Fibroblast of skin of abdomen (primary cell): Measurements from ENCODE around the gene FOXS1.
"Not testable (repeated sequence)": the region's sequence is repeated elsewhere in the genome, so short reads cannot be mapped to it uniquely, and the experiment has no call there.

Source experiments
- DNase-seq: peaks from one replicate; pipeline ENCODE4 v3.0.0-alpha.2; 2013

The FOXS1 gene

DNA sequence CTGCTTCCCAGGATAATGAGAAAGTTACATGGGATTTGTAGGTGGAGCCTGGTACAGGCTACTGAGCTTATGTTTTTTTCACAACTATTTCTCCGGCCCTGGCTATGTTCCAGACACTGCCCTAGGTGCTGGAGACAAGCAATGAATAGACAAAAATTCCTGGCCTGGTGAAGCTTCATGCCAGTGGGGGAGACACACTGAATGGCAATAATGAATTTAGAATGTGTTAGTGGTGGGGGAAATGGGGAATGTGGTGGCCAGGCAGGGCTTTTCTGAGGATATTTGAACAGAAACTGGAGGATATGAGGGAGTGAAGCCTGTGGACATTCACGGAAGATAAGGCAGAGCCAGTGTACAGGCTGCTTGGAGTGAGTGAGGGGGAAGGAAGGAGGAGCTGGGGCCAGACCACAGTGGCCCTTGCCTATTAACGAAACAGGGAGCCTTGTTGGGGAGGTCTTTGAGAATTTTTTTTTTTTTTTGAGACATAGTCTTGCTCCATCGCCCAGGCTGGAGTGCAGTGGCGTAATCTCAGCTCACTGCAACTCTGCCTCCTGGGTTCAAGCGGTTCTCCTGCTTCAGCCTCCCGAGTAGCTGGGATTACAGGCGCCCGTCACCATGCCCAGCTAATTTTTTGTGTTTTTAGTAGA, 6.6 kb downstream of the FOXS1 start:
- DNase-seq = peak; percentile 28

DNA sequence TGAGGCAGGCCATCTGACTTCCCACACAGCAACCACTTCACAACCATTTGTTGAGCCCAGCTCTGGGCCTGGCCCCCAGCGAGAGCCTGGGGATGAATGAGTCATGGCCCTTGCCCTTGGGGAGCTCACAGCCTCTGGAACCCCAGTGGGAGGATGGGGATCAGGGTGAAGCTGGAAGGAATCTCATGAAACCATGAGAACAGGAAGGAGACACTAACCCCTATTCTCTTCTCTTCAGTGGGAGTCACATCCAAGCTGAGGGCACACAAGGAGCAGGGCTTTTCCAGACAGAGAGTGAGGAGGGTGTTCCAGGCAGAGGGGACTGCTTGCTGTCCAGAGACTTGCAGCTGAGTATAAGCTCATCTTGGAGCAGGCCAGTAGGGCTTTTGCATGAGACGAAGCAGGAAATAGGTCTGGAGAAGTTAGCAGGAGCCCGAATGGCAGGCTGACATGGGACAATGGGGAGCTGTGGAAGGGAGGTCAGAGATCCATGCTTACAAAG, 7.5 kb downstream of the FOXS1 start:
- peak; percentile 64 for DNase-seq

DNA sequence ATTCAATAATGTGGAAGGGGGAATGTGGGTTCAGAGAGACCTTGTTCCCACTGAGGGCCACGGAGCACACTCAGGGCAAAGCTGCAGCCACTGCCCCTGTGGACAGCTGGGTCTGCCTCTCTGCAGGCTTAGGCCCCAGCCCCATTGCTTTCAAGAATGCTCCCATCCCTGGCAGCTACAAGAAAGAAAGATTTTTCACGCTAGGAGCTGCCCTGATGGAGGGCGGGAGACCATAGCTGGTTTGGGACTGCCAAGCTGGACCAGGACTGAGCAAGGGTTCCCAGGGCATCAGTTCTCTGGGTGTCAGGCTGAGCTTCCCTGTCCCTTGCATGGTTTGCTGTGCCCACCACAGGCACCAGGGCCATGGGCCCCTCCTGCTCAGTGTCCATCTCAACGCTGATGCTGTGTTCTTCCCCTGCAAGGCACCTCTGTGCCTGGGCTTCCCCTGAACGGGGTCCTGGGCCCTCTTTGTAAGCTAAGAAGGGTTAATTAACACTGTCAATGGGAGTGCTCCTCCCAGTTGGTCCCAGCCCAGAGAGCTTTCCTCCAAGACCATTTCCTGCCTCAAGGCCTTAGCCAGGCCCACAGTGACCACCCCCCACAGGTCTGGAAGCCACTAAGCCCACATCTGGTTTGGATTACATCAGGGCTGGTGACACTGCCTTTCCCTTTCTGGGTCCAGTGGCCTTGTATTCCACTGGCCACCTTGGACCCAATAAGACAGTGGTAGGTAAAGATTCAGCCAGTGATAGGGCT, 8.4 kb downstream of the FOXS1 start:
- DNase-seq = peak; percentile 45

DNA sequence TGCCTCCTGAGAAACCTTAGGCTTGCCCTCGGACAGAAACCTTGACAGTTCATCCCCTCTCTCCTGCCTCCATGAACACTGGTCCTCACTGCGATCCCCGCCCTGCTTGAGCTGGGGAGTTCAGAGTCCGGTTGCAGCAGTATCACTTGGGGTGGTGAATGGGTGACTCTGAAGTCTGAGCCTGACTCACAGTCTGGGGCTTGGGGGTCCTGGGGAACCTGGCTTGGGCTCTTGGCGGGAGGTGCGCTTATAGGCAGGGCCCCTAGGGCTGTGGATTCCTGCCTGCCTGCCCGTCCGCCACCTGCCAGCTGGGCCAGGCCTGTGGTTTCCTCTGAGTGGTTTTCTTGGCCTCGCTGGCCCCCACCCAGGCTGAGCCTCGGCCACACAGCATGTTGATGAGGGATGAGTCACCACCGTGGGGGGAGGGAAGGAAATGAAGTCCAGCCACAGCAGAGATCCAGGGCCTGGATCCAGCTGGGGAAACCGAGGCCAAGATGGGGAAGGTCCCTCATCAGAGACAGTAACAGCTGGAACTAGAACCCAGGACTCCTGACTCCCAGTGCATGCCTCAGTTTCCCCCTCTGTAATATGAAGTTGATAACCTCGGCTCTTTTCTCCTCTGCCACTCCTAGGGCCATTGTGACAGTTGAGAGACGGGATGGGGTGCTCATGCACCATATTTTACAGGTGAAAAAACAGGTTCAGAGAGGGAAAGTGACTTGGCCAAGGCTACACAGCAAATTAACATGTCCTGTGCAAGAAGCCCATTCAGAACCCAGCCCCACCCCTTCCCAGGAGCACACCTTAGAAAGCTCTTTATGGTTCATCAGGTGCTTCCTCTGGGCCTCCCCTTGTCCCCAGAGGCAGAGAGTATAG, 9.2 kb downstream of the FOXS1 start:
- peak; percentile 90 for DNase-seq

DNA sequence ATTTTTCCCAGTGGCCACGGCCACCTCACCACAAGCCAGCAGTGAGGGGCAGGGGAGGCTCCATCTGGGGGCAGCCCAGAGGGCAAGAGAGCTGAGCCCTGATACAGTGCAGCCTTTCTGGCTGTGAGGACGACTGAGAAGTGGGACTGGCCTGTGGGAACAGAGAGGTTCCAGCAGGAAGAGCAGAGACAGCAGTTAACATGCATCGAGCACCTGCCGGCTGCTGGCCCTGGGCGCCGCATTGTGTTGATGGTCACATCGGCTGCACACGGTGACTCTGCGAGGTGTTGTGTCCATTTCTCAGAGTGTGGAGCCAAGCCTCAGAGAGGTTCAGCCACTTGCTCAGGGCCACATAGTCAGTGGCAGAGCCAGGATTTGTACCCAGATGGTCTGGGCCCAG, 9.8 kb downstream of the FOXS1 start:
- no peak for DNase-seq

DNA sequence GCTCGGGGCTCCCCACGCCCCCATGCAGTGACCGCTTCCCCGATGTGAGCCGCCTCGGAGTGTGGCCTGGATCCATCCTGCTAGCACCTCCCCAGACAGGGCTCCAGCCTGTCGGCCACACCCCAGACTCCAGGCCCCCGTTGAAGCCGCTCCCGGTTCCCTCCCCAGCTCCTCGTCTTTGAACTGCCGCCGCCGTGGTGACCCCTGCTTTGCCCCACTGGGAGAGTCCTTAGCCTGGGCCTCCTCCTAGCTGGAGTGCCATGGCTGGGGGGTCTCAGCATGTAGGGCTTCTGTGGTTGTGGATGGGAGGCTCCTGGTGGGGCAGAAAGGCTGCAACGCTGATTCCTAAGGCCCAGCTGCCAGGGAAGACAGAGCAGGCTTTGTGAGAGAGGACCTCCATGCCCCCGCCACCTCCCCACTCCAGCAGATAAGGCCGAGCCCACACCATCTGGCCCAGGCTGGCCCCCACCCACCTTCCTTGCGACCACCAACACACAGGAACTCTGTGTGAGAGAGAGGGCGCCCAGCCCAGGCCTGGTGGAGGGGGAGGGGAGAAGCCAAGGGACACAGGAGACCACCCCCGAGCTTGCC, 11.4 kb downstream of the FOXS1 start:
- no peak for DNase-seq

DNA sequence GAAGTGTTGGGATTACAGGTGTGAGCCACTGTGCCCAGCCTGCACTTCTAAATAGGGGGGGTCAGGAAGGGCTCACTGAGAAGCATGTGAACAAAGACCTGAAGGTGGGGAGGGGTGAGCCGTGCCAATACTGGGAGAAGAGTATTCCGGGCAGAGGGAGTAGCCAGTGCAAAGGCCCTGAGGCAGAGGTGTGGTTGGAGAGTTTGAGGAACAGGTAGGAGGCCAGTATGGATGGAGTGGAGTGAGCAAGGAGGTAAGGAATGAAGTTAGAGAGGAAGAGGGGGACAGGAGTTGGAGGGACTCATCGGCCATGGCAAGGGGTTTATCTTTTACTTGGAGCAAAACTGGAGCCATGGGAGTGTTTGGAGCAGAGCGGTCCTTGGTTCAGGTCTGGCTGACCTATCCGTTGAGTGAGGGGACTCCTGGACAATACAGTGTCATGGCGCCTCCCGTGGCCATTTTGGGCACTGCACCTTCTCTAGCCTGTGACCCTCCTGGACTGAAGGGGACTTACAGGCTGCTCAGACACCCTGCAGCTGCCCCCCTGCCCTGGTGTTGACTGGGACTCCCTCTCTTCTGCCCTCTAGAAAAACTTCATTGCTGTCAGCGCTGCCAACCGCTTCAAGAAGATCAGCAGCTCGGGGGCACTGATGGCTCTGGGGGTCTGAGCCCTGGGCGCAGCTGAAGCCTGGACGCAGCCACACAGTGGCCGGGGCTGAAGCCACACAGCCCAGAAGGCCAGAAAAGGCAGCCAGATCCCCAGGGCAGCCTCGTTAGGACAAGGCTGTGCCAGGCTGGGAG, 12.1 kb downstream of the FOXS1 start:
- peak; percentile 28 for DNase-seq

DNA sequence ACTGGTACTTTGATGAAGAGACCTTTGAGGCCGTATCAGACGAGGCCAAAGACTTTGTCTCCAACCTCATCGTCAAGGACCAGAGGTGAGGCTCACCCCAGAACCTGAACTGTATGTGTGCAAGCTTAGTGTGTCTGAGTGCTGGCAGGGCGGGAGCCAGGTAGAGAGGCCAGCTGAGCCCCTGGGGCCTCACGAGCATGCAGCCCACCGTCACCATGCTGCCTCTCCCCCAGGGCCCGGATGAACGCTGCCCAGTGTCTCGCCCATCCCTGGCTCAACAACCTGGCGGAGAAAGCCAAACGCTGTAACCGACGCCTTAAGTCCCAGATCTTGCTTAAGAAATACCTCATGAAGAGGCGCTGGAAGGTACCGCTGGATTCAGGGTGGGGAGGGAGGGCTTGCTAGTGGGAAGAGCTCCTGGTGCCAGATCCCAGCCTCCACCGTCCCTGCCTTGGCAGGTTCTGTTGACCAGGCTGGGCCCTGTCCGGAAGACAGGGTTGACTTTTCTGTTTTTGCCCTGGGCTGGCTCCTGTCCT, 13.6 kb downstream of the FOXS1 start:
- DNase-seq = no peak

DNA sequence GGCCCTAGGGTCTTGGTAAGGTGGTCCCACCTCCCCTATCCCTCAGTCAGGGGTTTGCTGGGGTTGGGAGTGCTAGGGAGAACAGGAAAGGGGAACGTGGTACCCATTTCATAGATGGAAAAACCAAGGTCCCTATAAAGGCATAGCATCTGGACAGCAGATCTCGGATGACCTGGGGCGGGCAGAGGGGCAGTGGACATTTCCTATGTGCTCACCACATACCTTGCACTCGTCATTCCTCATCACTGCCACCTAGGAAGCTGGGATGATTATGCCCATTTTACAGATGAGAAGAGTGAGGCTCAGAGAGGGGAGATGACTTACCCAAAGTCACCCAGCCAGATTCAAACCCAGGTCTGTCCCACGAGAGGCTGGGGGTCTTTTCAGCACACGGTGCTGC, 14.2 kb downstream of the FOXS1 start:
- DNase-seq = no peak

DNA sequence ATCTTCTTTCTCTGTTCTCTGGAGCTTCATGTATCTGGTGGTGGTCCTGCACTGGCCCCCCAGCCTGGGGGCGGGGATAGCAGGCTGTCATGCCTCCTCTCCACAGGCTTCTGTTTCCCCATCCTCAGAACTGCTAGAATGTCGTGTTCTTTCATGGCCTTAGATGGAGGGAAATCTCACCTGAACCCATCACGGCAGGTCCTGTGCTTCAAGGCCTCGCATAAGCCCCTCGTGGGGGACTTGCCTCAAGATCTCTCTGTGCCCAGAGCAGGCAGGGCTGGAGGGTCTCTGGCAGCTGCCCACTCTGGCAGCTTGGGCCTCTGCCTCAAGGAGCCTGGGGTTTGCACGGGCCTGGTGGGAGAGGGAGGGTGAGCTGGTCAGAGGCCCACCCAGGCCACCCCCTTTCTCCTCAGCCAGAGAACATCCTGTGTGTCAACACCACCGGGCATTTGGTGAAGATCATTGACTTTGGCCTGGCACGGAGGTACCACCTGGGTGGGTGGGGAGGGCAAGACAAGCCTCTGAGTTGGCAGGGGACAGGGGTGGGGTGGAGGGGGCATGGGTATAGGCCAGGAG, 14.9 kb downstream of the FOXS1 start:
- DNase-seq = no peak

DNA sequence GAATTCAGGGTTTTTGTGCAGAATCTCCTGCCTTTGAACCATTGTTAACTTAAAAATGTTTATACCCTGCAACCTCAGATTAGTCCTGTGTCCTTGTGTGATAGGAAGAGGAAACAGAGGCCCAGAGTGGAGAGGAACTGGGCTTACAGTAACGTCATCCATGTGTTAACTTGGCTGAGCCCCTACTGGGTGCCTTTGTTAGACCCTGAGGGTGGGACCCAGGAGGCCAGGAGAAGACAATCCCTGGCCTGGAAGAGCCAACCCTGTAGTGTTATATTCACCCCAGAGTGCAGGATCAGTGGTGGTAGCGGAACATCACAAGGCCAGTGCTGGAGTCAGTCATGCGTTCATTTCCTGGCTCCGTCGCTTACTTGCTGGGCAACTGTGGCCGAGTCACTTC, 15.7 kb downstream of the FOXS1 start:
- no peak for DNase-seq

DNA sequence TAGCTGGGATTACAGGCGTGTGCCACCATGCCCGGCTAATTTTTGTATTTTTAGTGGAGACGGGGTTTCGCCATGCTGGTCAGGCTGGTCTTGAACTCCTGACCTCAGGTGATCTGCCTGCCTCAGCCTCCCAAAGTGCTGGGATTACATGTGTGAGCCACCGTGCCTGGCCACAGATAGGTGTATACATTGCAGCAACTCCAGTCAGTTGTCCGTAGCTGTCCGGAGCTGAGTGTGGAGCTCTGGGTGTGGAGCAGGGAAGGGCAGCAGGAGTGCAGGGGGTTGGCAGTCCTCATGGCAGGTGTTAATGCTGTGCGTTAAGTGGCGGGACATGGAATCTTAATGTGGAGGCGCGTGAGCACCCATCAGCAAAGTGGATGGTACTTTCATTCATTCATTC, 17.4 kb downstream of the FOXS1 start:
- not testable (repeated sequence) for DNase-seq

DNA sequence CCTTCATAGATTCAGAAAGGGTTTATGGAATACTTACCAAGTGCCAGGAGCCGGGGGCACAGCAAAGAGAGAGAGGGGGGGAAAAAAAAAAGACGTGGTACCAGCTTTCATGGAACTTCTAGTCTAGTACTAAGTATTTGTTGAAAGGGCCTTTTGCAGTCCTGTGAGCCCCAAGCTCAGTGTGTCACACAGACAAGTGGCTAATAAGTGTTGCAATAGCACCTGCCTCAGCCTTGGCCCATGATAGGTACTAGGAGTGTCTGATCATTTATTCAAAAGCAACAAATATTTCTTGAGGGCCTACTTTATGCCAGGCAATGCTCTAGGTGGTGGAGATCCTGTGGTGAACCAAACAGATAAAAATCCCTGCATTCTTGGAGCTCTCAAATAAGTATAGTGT, 18.3 kb downstream of the FOXS1 start:
- no peak for DNase-seq

DNA sequence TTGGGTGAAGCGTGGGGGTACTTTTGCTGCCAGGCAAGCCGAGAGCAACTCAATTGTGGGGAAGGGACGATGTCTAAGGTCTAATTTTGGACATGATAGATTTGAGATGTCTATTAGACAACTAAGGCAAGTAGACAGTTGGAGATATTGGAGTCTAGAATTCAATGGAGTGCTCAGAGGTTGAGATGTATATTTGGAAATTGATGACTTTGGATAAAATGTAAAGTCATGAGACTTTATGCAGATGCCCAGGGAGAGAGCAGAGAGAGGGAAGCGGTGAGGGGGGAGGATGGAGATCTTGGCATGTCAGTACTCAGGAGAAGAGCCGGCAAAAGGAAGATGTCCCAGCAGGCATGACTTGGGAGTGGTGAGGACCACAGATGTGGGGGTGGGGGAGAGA, 19.3 kb downstream of the FOXS1 start:
- DNase-seq = no peak

DNA sequence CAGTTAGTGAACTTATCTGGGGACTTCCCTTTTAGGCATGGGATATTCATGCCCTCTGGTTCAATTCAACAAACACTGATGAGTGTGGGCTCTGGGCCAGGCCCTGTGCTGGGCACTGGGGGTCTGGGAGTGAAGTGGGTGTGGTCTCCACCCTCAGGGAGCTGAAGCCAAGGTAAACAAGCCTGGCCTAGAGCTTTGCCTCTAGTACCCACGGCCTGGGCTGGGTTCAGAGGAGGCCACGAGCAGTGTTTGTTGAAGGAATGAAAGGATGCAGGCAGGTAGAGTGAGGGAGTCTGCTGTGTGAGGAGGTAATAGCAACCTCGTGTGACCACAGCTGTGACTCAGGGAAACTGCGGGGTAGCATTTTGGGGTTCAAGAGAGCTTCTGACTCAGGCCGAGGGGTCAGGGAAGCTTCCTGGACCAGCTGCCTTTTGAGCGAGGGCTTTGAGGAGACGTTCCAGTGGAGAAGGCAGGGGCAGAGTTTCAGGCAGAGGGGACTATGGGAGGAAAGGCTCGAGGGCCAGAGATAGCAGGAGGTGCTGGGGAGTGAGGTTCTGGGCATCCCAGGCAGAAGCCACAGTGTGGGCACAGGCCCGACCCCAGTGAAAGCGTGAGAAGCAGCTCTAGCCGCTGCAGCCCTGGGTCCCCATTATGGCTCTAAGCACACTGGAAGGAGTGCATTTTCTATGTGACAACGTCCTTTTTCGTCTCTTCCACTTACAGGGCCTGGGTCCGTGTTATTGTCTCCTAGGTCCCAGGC, 20.7 kb downstream of the FOXS1 start:
- DNase-seq = no peak

DNA sequence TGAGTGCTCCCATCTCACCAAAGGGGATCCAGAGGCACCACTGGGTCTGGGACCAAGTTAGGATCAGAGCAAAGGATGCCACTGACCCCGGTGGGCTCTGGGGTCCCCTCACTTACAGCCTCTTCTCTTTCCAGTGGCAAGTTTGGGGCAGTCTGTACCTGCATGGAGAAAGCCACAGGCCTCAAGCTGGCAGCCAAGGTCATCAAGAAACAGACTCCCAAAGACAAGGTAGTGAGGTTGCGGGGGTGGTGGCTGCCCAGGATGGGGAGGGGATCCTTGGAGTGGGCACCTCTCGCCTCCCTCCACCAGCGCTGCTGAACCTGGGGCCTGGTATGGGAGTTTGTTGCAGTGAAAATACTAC, 21.3 kb downstream of the FOXS1 start:
- DNase-seq = no peak

DNA sequence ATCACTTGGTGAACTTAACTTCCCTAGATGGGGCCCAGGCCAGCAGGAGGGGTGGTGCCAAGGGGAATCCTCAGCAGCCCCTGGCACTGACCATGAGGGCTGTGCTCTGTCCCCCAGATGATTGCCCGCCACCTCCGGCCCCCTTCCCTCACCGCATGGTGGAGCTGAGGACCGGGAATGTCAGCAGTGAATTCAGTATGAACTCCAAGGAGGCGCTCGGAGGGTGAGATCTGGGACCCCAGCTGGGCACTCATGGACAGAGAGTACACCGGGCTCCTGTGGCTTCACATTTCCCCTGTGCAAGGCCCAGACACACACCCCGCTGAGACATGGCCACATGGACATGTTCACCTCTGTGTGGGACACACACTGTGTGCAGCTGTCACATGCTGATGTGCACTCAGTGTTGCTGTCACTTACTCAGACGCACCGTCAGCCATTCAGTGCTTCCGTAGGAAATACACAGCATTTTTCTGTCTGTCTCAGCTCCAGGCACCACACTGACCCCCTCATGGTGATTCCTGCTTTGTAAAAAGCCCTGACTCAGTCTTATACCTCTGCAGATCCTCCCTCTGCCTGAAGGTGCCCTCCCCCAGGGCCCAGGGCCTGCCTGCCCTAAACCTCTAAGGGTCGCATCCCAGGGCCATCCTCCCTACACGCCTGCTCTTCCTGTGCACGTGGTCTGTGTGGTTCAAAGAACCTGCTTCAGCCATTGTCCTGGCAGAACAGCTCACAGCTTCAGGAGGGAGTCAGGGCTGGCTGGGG, 21.9 kb downstream of the FOXS1 start:
- DNase-seq = no peak

DNA sequence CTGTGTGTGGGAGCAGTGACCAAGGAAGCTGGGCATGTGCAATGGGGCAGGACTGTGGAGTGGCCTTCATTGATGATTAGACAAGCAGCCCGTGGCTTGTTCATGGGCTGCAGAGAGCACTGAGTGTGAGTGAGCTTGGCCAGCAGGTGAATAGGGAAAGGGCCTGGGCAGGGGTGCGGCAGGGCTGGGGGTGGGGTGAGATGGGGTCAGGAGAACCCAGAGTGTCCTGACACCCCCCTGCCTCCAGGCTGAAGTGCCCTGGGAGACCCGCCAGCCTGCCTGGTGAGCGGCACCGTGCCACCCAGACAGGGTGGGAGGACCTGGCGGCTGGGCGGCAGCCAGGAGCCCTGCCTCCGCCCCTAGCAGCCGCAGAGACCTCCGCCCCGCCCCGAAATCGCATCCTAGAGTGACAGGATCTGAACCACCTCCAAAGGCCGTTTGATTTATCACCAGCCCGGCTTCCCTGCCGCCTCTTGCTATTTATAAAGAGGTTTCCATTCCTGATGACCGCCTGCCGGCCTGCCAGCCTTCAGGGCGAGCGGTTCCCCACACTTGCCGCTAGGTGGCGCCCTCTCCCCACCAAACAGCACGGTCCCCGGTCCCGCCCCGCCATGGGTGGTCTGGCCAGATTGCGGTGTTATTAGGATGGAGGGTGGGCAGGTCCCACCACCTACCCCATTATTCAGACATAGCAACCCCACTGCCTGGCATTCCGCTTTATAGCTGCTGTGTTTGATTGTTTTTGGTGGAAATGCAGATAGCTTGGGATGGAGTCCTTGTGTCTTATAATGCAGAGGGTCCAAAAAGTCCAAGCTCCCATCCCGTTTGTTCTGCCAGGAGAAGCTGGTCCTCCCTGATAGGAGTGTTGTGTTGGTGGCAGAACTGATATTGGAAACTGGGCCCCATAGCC, 22.7 kb downstream of the FOXS1 start:
- DNase-seq = peak; percentile 65

DNA sequence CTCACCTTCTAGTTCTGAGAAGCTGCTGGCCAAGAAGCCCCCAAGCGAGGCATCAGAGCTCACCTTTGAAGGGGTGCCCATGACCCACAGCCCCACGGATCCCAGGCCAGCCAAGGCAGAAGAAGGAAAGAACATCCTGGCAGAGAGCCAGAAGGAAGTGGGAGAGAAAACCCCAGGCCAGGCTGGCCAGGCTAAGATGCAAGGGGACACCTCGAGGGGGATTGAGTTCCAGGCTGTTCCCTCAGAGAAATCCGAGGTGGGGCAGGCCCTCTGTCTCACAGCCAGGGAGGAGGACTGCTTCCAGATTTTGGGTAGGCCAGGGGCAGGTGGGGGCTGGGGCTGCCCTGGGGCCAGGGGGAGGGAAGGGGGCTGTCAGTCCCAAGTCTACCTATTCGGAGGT, 24.0 kb downstream of the FOXS1 start:
- no peak for DNase-seq
